HG03460 (cell line): ENCODE results near the gene ENO4.
A peak's percentile ranks its signal among the peaks of the same experiment; 100 is the strongest.

Experiments used
- ATAC-seq: cut with Tn5 transposase; IDR thresholded peaks from one replicate; pipeline ENCODE4 v1.9.1; 2021; ENCODE audit not compliant: unreplicated experiment

Gene ENO4

DNA sequence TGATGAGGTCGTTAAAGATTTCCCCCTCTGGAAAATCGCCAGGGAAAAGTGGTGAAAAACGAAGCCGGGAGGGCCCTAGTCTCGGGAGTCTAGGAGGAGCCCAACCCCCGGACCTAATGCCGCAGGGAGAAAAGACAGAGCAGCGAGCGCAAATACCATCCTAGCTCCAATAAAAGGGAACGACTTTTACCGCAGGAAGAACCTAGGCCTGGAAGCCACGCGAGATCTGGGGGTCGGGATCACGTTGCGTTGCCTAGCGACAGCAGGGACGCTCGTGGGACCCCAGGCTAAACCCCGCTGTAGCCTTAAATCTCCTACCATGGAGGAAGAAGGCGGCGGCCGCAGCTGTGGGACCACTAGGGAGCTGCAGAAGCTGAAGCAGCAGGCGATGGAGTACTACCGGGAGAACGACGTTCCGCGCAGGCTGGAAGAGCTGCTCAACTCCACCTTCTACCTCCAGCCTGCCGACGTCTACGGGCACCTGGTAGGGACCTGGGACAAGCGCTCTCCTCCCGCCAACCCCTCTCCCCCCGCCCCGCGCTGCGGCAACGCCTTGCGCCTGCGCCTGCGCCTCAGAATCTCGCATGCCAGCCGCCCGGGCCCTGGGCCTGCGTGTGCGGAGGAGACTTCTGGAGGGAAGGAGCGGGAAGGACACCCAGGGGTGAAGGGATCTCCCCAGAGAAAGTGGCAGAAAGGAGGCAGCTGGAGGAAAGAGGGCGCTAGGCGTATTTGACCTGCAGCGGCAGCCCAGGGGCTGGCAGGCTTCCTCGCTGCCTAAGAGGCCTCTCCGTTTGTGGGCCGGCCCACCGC, at the start of gene ENO4:
Gene ENO4 (plus strand): TSS at position 252 of the 810 bp plus-strand sequence. CDS start 68 bp downstream, at position 320.
- peak; percentile 56 for ATAC-seq

GRCh38 chr10:116800286-116800929, 48.9 kb upstream of the ENO4 start:
- ATAC-seq, result no peak

- no peak for ATAC-seq
Observed at GRCh38 chr10:116801658-116802057, 47.6 kb upstream of the ENO4 start.

DNA sequence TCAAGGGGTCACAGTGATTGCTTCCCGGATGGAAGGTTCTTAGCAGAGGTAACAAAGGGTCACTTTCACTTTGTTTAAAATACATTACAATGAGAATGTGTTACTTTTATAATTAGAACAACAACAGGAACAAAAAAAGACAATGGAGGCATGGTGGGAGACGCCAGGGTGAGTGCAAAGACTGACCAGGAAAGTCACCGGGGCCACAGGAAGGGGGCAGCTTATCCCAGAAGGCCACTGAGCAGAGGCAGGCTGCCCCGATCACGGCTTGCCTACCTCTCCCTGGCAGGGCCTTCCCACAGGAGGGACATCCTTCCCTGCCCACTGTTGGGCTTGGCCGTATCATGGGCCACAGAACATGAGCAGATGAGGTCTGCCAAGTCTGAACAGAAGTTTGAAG, 46.8 kb upstream of the ENO4 start:
- ATAC-seq, result no peak

DNA sequence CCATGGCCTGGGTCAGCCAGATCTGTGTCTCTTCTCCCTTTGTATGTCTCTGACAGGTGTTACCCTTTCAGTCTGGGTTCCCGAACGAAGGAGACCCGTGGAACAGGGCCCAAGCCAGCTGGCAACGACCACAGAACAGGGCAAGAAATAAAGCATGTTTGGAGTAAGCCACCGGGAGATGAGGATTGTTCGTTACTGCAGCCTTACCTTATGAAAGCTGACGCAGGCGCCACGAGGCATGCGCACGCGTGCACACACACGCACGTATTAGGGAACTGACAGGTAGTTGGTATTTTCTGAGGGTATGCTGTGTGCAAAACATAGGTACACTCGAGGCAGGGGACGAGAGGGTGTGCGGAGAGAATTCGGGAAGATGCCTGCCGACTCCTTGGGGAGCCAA, 46.4 kb upstream of the ENO4 start:
- no peak for ATAC-seq

GRCh38 chr10:116803451-116804249, 45.6 kb upstream of the ENO4 start:
- no peak for ATAC-seq

GRCh38 chr10:116808706-116809105, 40.6 kb upstream of the ENO4 start:
- no peak for ATAC-seq

DNA sequence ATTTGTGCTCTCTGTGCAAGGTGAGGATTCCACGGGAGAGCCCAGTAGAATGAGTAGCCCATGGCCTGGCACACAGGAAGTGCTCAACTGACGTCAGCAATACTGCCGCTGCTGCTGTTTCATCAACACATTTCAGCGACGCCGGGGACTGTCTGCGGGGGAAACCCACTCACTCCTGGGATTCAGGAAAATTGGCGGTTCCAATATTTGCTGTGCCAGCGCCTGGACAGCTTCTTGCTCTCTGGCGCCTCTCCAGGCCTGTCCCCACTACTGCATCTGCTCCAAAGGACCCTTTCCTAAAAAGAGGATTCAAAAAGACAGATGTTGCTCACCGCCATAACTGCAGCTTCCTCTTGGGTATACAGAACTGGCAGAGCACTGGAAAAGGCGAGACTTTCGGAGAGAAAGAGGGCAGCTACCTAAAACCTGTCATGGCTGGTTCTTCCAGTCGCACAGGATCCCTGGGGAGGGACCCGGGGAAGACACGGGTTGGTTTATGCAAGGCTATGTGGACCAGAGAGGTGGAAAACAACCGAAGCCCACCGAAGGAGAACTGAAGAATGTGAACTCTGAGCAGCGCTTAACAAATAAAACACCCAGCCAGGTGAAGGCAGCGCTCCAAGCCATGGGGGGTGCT, 39.7 kb upstream of the ENO4 start:
- ATAC-seq, result no peak

DNA sequence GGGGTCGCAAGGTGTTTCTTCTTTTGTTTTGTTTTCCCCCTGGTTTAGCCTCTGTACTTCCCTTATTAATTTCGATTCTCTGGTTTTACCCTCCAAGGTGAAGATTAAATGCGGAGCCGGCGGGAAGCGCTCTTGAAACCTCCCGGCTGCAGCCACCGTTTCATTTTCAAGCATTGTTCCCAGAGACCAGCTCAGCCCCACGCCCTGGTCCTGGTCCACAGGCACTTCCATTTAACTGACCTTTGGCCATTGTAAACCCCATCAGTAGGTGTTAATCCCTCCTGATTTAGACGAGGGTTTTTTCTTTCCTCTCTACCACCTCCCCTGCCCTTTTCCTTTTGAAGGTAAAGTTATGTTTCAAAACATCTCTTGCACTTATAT, 39.2 kb upstream of the ENO4 start:
- no peak for ATAC-seq

- ATAC-seq, result no peak
Observed at GRCh38 chr10:116810895-116811294, 38.4 kb upstream of the ENO4 start.

DNA sequence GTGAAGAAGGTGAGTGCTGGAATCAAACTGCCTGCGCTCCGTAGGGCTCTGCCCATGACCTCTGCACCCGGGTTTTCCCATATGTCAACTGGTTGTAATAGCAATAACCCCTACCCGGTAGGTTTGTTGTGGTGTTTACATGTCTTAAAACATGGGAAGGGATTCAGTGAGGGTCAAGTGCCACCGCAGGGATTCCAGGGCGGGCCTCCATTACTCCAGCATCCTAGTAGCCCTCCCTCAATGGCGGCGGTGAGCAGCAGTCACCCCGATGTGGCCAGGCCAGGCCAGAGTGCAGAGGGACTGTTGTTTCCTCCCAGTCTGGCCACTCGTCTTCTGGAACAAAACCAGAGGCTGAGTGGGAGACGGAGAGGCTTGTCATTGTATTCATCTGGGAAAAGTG, 37.6 kb upstream of the ENO4 start:
- no peak for ATAC-seq

DNA sequence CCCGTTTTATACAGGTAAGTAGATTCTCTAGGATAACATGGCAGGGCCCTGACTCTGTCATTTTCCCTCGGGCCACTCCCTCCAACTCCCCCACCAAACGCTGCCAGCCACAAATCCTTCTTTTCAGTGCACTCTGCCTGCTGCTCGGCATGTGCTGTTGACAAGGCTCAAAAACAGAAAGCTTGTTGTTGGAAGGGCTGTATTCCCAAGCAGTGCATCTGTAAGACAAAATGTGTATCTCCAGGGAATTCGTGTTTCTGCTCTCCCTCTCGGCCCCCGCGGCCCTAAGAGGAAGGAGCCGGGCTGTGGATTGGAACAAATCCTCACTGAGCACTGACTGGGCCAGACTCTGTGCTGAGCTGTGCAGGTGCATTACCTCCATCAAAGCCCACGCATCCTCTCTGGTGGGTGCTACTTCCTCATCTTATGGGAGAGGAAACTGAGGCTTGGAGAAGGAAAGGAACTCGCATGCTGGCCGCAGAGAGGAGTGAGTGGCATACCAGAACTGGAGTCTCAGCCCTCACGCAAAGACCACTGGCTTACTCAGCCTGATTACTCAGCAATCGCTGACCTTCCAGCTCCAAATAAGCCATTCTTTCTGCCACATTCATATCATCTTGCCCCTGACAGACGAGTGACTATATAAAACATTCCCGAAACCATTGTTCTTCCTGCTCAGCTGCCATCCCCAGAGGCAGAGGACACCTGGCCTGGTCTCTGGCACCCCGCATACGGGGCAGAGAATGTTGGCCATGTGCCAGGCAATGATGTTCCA, 33.5 kb upstream of the ENO4 start:
- no peak for ATAC-seq

- no peak for ATAC-seq
Observed at GRCh38 chr10:116817178-116817577, 32.1 kb upstream of the ENO4 start.

GRCh38 chr10:116817780-116818343, 31.4 kb upstream of the ENO4 start:
- ATAC-seq, result no peak

DNA sequence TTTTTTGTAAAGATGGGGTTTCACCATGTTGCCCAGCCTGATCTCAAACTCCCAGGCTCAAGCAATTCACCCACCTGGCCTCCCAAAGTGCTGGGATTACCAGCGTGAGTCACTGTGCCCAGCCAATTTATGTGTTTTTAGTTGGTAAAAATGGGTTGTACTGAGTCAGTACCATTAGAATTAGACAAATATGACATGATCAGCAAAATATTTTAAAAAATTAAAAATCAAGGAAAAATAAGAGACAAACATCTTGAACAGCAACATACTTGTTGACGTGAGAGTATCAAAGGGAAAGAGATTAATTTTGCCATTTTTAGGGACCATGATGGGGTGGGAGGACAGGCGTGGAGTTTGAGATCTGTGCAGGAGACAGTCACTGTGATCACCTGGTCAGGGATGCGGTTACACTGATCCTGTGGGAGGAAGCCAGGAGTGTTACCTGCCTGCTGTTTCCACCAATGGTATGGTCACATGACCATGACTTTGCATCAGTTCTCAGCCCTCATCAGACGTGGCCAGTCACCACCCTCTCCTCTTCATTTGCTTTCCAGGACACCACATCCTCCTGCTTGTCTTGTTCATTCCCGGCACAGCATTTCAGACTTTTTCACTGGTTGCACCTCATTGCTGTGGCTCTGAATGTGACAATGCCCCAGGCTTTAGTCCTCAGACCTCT, 29.2 kb upstream of the ENO4 start:
- ATAC-seq, result no peak

GRCh38 chr10:116825901-116826300, 23.4 kb upstream of the ENO4 start:
- no peak for ATAC-seq

- ATAC-seq, result no peak
Observed at GRCh38 chr10:116826803-116827202, 22.5 kb upstream of the ENO4 start.

DNA sequence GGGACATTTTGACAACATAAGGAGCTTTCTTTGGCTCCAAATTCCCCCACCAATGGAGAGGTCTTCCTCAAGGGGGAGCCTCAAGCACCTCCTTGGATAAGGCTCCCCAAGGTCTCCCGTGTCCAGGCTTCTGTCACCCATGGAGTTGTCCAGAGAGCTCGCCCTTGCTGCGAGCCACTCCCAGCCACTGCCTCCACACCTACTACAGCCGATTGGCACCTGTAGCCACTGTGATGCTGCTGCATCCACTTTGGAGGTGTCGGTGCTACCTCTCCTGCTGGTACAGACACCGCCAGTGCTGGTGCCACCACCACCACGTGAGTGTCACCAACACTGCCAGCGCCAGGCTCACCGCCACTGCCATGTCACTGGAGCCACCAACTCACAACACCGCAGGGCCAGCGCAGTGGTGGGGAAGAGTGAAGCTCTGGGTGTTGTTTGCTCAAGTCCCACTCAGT, 22.1 kb upstream of the ENO4 start:
- no peak for ATAC-seq

- ATAC-seq, result no peak
Observed at GRCh38 chr10:116828116-116828515, 21.2 kb upstream of the ENO4 start.

DNA sequence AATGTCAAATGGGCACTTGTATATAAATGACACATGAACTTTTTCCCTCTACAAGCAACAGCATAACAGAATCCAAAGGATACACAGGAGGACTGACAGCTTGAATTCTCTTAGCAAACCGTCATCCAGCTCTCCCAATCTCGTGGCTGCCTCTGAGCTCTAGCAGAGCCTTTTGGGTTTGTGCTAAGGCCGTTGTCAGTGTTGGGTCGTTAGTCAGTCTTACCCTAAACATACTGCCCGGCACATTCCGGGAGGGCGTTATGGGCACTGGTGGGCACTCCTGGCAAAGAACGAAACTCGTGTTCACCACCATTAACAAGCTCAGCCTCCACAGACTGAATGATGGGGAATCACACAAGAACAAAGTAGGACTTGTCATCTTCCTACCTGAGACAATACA, 19.6 kb upstream of the ENO4 start:
- no peak for ATAC-seq
